Breast epithelium (tissue), 4 donors: ENCODE data around the gene PRKACA. TPM values are rescaled to one million over a fixed set of nuclear protein-coding genes. Genes with fewer than 3 reads are reported as not detected.
"Not testable (repeated sequence)": the region's sequence is repeated elsewhere in the genome, so short reads cannot be mapped to it uniquely, and the experiment has no call there.

ENCODE experiments used
- DNase-seq, 2 donors: peaks; one replicate each; pipeline ENCODE4 v3.0.0-alpha.2; 2019; ENCODE audit warnings: low spot score in 2 of 2
- H3K27ac ChIP-seq, 2 donors: fragments of 200-600 bp; sonication (generic) in 1 of 2; one replicate each; pipeline ENCODE4 v1.5.1; 2016 to 2019; ENCODE audit warnings: mild to moderate bottlenecking in 1 of 2
- H3K27me3 ChIP-seq, 2 donors: fragments of 200-600 bp; sonication (generic) in 1 of 2; one replicate each; pipeline versions ENCODE4 v1.5.1 to v1.6.0; 2017 to 2019; ENCODE audit warnings: control low read depth in 1 of 2, mild to moderate bottlenecking in 1 of 2
- H3K36me3 ChIP-seq: fragments of 200-600 bp; one replicate; pipeline ENCODE4 v1.5.1; 2019
- H3K4me1 ChIP-seq, 2 donors: fragments of 200-600 bp; sonication (generic); one replicate each; pipeline ENCODE4 v1.5.1; 2016 to 2019; ENCODE audit warnings: control low read depth in 1 of 2
- H3K4me3 ChIP-seq, 3 donors: fragments of 200-600 bp; sonication (generic); 1 replicate in 2 of 3; 2 replicates in 1 of 3; pipeline ENCODE4 v1.5.1; 2016 to 2019; ENCODE audit warnings: mild to moderate bottlenecking in 3 of 3, moderate library complexity in 2 of 3
- H3K9me3 ChIP-seq, 2 donors: fragments of 200-600 bp; sonication (generic) in 1 of 2; one replicate each; pipeline ENCODE4 v1.5.1; 2016 to 2019; ENCODE audit warnings: control low read depth in 1 of 2
- POLR2A ChIP-seq: fragments of 450-650 bp; IDR thresholded peaks from one replicate; pipeline ENCODE4 v1.6.1; 2016; ENCODE audit warnings: antibody characterized with exemption, mild to moderate bottlenecking, moderate library complexity
- POLR2AphosphoS5 ChIP-seq, 3 donors: sonication (generic); formaldehyde crosslinking; IDR thresholded peaks; one replicate each; pipeline ENCODE4 v1.6.1; 2017; ENCODE audit warnings: antibody characterized with exemption in 3 of 3
- intact Hi-C: fragments of 100-400 bp; cut with DNase I; formaldehyde crosslinking; loops from one replicate; pipeline ENCODE4 v1.15.1; 2023; ENCODE audit warnings: low total_unique reads
- total RNA-seq, 3 donors: library from RNA; depleted of rRNA; stranded (reverse); fragments of >200 nt; gene quantifications; one replicate each; pipeline ENCODE4 v1.1.0, GENCODE V29; 2016
- TF ChIP-seq, protein P1 (sequence below), 3 donors: fragments of 450-650 bp; IDR thresholded peaks; one replicate each; pipeline ENCODE4 v1.5.1; 2016 to 2017; ENCODE audit warnings: antibody characterized with exemption in 3 of 3, mild to moderate bottlenecking in 3 of 3, moderate library complexity in 3 of 3

PRKACA gene
- total RNA-seq, 3 donors from 2014 or later = 27.2 to 44.8 (median 35.4) TPM

DNA sequence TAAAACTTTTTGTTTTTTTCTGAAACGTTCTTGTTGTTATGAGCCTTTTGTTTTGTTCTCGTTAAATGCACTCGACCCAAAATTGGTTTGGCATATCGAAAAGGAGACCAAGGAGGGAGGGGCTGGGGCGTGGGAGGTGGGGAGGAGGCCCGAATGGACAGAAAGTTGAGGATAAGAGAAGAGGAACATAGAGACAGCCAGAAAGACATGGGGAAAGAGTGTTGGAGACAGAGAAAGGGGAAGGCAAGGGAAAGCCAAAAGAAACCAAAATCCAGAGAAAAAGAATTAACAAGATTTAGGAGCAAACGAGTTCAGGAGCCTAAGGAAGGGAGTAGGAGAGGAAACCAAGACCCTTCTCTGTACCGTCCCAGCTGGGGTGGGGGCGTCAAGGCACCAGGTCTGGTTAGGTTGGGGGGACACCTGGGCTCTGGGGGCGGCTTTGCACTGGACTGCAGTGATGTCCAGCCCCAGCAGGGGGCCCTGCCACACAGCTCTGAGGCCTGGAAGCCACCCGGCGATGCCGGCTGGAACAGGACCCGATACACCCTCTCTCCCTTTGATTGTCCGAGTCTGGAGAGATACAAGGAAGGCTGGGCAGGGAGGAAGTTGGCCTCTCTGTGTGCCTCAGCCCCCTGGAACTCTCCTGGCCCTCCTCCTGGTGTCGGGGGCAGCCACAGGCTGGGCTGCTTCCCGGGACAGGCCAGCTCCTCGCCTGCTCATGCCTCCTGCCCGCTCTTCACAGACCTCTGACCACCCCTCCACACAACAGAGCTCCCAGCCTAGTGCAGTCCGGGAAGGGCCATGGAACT, 30.4 kb upstream of the PRKACA start:
- intact Hi-C loops = no loop called here
- peak; percentile 64 to 68 for DNase-seq
- Histone ChIP-seq H3K4me1 (peaks cover 6 to 8% of the 10 kb centered on the region in 2 donors), H3K9me3 (no peaks in the 10 kb centered on the region), H3K27ac (peak overlapping the region; percentile 74 to 90), H3K36me3 (no peaks in the 10 kb centered on the region), H3K27me3 (no peaks in the 10 kb centered on the region), H3K4me3 (peak overlapping the region in 2 of 3 donors; percentile 21 to 47)
- TF ChIP-seq, protein P1, sequence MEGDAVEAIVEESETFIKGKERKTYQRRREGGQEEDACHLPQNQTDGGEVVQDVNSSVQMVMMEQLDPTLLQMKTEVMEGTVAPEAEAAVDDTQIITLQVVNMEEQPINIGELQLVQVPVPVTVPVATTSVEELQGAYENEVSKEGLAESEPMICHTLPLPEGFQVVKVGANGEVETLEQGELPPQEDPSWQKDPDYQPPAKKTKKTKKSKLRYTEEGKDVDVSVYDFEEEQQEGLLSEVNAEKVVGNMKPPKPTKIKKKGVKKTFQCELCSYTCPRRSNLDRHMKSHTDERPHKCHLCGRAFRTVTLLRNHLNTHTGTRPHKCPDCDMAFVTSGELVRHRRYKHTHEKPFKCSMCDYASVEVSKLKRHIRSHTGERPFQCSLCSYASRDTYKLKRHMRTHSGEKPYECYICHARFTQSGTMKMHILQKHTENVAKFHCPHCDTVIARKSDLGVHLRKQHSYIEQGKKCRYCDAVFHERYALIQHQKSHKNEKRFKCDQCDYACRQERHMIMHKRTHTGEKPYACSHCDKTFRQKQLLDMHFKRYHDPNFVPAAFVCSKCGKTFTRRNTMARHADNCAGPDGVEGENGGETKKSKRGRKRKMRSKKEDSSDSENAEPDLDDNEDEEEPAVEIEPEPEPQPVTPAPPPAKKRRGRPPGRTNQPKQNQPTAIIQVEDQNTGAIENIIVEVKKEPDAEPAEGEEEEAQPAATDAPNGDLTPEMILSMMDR (IDR thresholded peaks at IDR 0.05) = peak; percentile 69 to 91 (median 81)
- no peak for TF ChIP-seq POLR2AphosphoS5 (IDR thresholded peaks at IDR 0.05)
- TF ChIP-seq POLR2A = no peak

- peak in 1 of 2 donors; percentile 81 for DNase-seq
- TF ChIP-seq POLR2AphosphoS5 (IDR thresholded peaks at IDR 0.05) (no peak), POLR2A (no peak)
- TF ChIP-seq, protein P1 (IDR thresholded peaks at IDR 0.05) = no peak
- Histone ChIP-seq H3K9me3 (no peaks in the 10 kb centered on the region), H3K27me3 (no peaks in the 10 kb centered on the region), H3K4me1 (peaks cover 6 to 8% of the 10 kb centered on the region in 2 donors), H3K4me3 (no peak overlapping the region), H3K27ac (peak overlapping the region; percentile 43 to 58), H3K36me3 (no peaks in the 10 kb centered on the region)
- intact Hi-C loops = no loop called here
Measured at GRCh38 chr19:14146789-14147216, 29.2 kb upstream of the PRKACA start.

DNA sequence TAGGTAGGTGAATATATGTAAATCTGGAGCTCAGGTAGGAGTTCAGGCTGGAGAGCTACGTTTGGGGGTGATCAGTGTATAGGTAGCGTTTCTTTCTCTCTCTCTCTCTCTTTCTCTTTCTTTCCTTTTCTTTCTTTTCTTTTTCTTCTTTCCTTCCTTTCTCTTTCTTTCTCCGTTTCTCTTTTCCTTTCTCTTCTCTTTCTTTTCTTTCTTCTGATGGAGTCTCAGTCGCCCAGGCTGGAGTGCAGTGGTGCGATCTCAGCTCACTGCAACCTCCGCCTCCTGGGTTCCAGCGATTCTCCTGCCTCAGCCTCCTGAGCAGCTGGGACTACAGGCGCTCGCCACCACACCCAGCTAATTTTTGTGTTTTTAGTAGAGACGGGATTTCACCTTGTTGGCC, 28.6 kb upstream of the PRKACA start:
- H3K27ac ChIP-seq = peak overlapping the region; percentile 43 to 58
- H3K27me3 ChIP-seq, H3K9me3 ChIP-seq, DNase-seq, H3K4me1 ChIP-seq, H3K4me3 ChIP-seq, H3K36me3 ChIP-seq, intact Hi-C loops: not testable (repeated sequence)

GRCh38 chr19:14145381-14145780, 27.8 kb upstream of the PRKACA start:
- no peak overlapping the region for H3K4me3 ChIP-seq
- DNase-seq = no peak
- no peaks in the 10 kb centered on the region for H3K27me3 ChIP-seq
- no peak overlapping the region for H3K27ac ChIP-seq
- no peaks in the 10 kb centered on the region for H3K36me3 ChIP-seq
- TF ChIP-seq, protein P1 (IDR thresholded peaks at IDR 0.05) = no peak
- TF ChIP-seq POLR2A = no peak
- peaks cover 5 to 6% of the 10 kb centered on the region in 2 donors for H3K4me1 ChIP-seq
- no peaks in the 10 kb centered on the region for H3K9me3 ChIP-seq
- intact Hi-C loops = no loop called here

DNA sequence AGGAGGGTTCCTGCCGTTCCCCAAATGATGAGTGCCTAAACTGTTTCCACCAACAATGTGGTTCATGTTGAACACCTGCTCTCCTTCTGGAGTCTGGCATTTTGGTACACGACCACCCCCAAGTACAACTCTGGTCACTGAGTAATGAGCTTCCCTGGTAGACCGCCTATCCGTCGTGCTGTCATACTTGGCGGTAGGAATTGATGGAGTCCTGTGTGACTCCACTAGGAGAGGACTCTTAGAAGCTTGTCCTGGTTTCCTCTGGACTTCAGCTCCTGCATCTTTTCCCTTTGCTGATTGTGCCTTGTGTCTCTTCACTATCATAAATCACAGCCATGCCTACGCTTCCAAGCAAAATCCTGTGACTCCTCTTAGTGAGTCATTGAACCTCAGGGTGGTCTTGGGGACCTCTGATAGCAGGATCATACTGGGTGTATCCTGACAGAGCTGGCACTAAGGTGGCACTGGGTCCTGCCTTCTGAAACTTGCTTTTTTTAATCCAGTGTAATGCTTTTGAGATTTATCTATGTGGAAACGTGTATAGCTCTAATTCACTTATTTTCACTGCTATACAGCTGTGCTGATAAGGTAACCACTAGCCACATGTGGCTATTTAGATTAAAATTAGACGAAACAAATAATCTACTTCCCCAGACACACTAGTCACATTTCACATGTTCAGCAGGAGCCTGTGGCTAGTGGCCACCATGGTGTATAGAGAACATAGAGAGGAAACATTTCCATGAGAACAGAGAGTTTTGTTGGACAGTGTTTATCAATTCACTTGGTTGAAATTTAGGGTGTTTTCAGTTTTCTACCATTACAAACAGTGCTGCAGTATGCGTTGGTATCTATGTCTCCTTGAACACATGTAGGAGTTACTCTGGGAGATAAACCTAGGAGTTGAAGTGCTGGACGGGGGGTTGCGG, 25.0 kb upstream of the PRKACA start:
- Histone ChIP-seq H3K9me3 (no peaks in the 10 kb centered on the region), H3K4me1 (peaks cover 0 to 3% of the 10 kb centered on the region in 2 donors), H3K27me3 (no peaks in the 10 kb centered on the region), H3K36me3 (no peaks in the 10 kb centered on the region), H3K27ac (no peak overlapping the region), H3K4me3 (no peak overlapping the region)
- intact Hi-C loops = loop anchor here (2.0 kb wide), 1 partner anchor 54 kb away; no protein-coding TSS in a partner anchor
- no peak for DNase-seq
- no peak for TF ChIP-seq POLR2AphosphoS5 (IDR thresholded peaks at IDR 0.05)
- TF ChIP-seq, protein P1 (IDR thresholded peaks at IDR 0.05) = no peak
- TF ChIP-seq POLR2A = no peak
